Peyer's patch (tissue), 4 donors: ENCODE data around the gene CLCN1.

ENCODE experiments used
- POLR2A ChIP-seq, 2 donors: fragments of 450-650 bp; IDR thresholded peaks; one replicate each; pipeline ENCODE4 v1.5.1; 2017; ENCODE audit warnings: antibody characterized with exemption in 2 of 2, mild to moderate bottlenecking in 2 of 2, moderate library complexity in 2 of 2
- TF ChIP-seq, protein P1 (sequence below), 6 experiments: fragments of 450-650 bp in 4 of 6; fragments of 200-600 bp in 2 of 6; sonication (generic) in 1 of 6; IDR thresholded peaks; one replicate each; pipeline ENCODE4 v1.5.1; 2017 to 2019; ENCODE audit warnings: antibody characterized with exemption in 6 of 6, mild to moderate bottlenecking in 3 of 6, moderate library complexity in 1 of 6

DNA sequence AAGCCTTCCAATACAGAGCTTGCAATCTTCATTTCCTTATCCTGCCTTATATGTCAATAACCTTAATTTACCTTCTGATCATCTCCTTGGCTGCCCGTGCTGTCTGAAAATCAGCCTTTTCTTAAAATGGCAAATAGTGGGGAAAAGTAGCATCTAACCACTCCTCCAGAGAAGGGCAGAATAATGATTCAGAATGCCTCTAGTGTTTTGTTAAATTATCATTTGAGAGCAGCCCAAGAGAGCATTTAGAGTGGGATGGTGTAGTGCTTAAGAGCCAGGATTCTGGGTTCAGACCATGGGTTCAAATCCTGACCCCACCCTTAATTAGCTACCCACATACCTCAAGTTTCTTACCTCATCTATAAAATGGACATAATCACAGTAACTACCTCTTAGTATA, 35.8 kb upstream of the CLCN1 start:
- TF ChIP-seq, protein P1, sequence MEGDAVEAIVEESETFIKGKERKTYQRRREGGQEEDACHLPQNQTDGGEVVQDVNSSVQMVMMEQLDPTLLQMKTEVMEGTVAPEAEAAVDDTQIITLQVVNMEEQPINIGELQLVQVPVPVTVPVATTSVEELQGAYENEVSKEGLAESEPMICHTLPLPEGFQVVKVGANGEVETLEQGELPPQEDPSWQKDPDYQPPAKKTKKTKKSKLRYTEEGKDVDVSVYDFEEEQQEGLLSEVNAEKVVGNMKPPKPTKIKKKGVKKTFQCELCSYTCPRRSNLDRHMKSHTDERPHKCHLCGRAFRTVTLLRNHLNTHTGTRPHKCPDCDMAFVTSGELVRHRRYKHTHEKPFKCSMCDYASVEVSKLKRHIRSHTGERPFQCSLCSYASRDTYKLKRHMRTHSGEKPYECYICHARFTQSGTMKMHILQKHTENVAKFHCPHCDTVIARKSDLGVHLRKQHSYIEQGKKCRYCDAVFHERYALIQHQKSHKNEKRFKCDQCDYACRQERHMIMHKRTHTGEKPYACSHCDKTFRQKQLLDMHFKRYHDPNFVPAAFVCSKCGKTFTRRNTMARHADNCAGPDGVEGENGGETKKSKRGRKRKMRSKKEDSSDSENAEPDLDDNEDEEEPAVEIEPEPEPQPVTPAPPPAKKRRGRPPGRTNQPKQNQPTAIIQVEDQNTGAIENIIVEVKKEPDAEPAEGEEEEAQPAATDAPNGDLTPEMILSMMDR (IDR thresholded peaks at IDR 0.05) = no peak
- no peak for TF ChIP-seq POLR2A (IDR thresholded peaks at IDR 0.05)
